ENCODE results near the gene MCF2L2.

- TF ChIP-seq ARNTL (CRISPR knock-in tag; IDR thresholded peaks at IDR 0.05; ENCODE audit: borderline replicate concordance, low read depth) (no peak), ZNF70 (CRISPR knock-in tag; IDR thresholded peaks at IDR 0.05) (no peak), ZFP3 (CRISPR knock-in tag; IDR thresholded peaks at IDR 0.05) (no peak)
Measured at GRCh38 chr3:183210862-183211341, 217.5 kb downstream of the MCF2L2 start.

Measured in SK-N-SH treated with all-trans-retinoic acid at 6 μM for 48 hours (cell line).